K562 (cell line): Measurements from ENCODE around the gene BACE1. TPM values are rescaled to one million over a fixed set of nuclear protein-coding genes. Genes with fewer than 3 reads are reported as not detected.

Experiments
- ATAC-seq: fragments of 200-7000 bp; cut with Tn5 transposase; 3 replicates; pipeline ENCODE4 v1.9.1; 2020; ENCODE audit warnings: moderate library complexity
- BruUV-seq: library from RNA; stranded (reverse); fragments of 400-500 nt; replicated peaks from 2 replicates; lab custom pipeline; 2021; lab: Mats Ljungman, UMichigan
- CTCF ChIA-PET: fragments of 300-600 bp; formaldehyde crosslinking; extraction: SDS; loops from one replicate; lab custom pipeline; 2021; ENCODE audit warnings: low intra/inter-chr PET ratio; lab: Yijun Ruan, JAX
- POLR2A ChIA-PET: fragments of 300-600, 350-650 bp; sonication (Branson Sonifier 250); formaldehyde crosslinking; extraction: SDS; loops from one replicate; lab custom pipeline; 2021; ENCODE audit warnings: antibody characterized with exemption, inconsistent platforms; lab: Yijun Ruan, JAX
- DNase-seq, 4 experiments: peaks; one replicate each; pipeline versions ENCODE4 v3.0.0 to v3.0.0-alpha.2; 2011 to 2018; ENCODE audit warnings: low spot score in 3 of 4, mixed read lengths in 3 of 4; ENCODE audit errors: extremely low read depth in 1 of 4
- FAIRE-seq: peaks from 2 replicates; lab custom pipeline; 2011; peaks lifted over from hg19 to GRCh38; lab: Jason Lieb, UNC
- H2AFZ ChIP-seq: 2 replicates; pipeline ENCODE4 v1.6.0; 2011; ENCODE audit warnings: low read depth, low read length, control low read depth, inconsistent platforms
- H3K27ac ChIP-seq: fragments of 200-600 bp; 3 replicates; pipeline ENCODE4 v1.8.0; 2011; ENCODE audit warnings: low read depth, mild to moderate bottlenecking, control low read depth, inconsistent platforms, low read length, moderate library complexity, mixed read lengths; ENCODE audit errors: extremely low read depth
- H3K27me3 ChIP-seq, 2 experiments: fragments of 300-600 bp in 1 of 2; 2 replicates in 1 of 2; 3 replicates in 1 of 2; pipeline versions ENCODE4 v1.6.0 to v1.8.0; 2011; ENCODE audit warnings: inconsistent platforms in 2 of 2, low read length in 2 of 2, mild to moderate bottlenecking in 1 of 2, mixed read lengths in 1 of 2, moderate library complexity in 1 of 2; ENCODE audit not compliant: control insufficient read depth in 2 of 2, insufficient read depth in 2 of 2
- H3K36me3 ChIP-seq: fragments of 300-600 bp; 3 replicates; pipeline ENCODE4 v1.8.0; 2011; ENCODE audit warnings: mild to moderate bottlenecking, low read length, inconsistent platforms; ENCODE audit not compliant: control insufficient read depth, insufficient read depth
- H3K4me1 ChIP-seq, 2 experiments: fragments of 200-600 bp in 1 of 2; replicated peaks in 1 of 2; 2 replicates in 1 of 2; 3 replicates in 1 of 2; pipeline versions ENCODE4 v1.5.1 to v1.8.0; 2011; ENCODE audit warnings: inconsistent platforms in 2 of 2, low read length in 2 of 2, mild to moderate bottlenecking in 1 of 2, mixed read lengths in 1 of 2, moderate library complexity in 1 of 2; ENCODE audit not compliant: control insufficient read depth in 2 of 2, insufficient read depth in 2 of 2
- H3K4me2 ChIP-seq: 2 replicates; pipeline ENCODE4 v1.6.1; 2011; ENCODE audit warnings: low read length, control low read depth, inconsistent platforms, mixed read lengths; ENCODE audit not compliant: insufficient read depth
- H3K4me3 ChIP-seq: fragments of 200-600 bp; sonication (generic), shearing (Covaris generic); 2 replicates; pipeline ENCODE4 v1.5.1; 2016; ENCODE audit warnings: control low read depth, inconsistent platforms
- H3K79me2 ChIP-seq: fragments of 200-600 bp; 3 replicates; pipeline ENCODE4 v1.8.0; 2011; ENCODE audit warnings: low read length, inconsistent platforms; ENCODE audit not compliant: control insufficient read depth, insufficient read depth
- H3K9ac ChIP-seq, 2 experiments: 2 replicates each; pipeline versions ENCODE4 v1.6.0 to v1.6.1; 2011; ENCODE audit warnings: low read depth in 2 of 2, low read length in 2 of 2, control low read depth in 1 of 2, inconsistent platforms in 1 of 2, mild to moderate bottlenecking in 1 of 2, mixed read lengths in 1 of 2; ENCODE audit not compliant: insufficient read depth in 1 of 2
- H3K9me1 ChIP-seq: one replicate; pipeline ENCODE4 v1.6.0; 2011; ENCODE audit warnings: inconsistent platforms, mild to moderate bottlenecking, low read length, moderate library complexity; ENCODE audit not compliant: control insufficient read depth, insufficient read depth
- H3K9me3 ChIP-seq: replicated peaks from 2 replicates; pipeline ENCODE4 v1.5.1; 2011; ENCODE audit warnings: low read depth, low read length, inconsistent platforms; ENCODE audit not compliant: control insufficient read depth, insufficient read depth
- H4K20me1 ChIP-seq: replicated peaks from 2 replicates; pipeline ENCODE4 v1.6.1; 2011; ENCODE audit warnings: low read length, inconsistent platforms, mixed read lengths; ENCODE audit not compliant: control insufficient read depth, insufficient read depth
- CBX2 ChIP-seq: fragments of 200-600 bp; sonication (generic); IDR thresholded peaks from one replicate; pipeline ENCODE4 v1.6.1; 2012; ENCODE audit warnings: mild to moderate bottlenecking, low read length, inconsistent platforms; ENCODE audit not compliant: insufficient read depth, poor library complexity, severe bottlenecking
- DACH1 ChIP-seq: fragments of 450-650 bp; IDR thresholded peaks from 2 replicates; pipeline ENCODE4 v1.6.1; 2018; ENCODE audit not compliant: partially characterized antibody
- EHMT2 ChIP-seq: fragments of 450-650 bp; IDR thresholded peaks from 2 replicates; pipeline ENCODE4 v1.6.1; 2018; ENCODE audit warnings: antibody characterized with exemption
- HLTF ChIP-seq: fragments of 450-650 bp; IDR thresholded peaks from 2 replicates; pipeline ENCODE4 v1.6.1; 2016
- MAFK ChIP-seq: IDR thresholded peaks from 2 replicates; pipeline ENCODE4 v1.6.1; 2011; ENCODE audit warnings: low read length, improper control_type of control experiment
- WGBS: fragments of 100-300 bp; shearing (Covaris generic); methylation state at CpG from one replicate; pipeline ENCODE4 v1.1.6; 2016; ENCODE audit warnings: low coverage, mixed read lengths; ENCODE audit not compliant: insufficient coverage; ENCODE audit errors: missing lambda C conversion rate; 5-methylcytosine and 5-hydroxymethylcytosine counted together
- in situ Hi-C: fragments of 300-500 bp; cut with MboI; formaldehyde crosslinking; loops from 4 replicates; pipeline ENCODE4 v1.15.0; 2018; ENCODE audit warnings: inconsistent platforms, mixed read lengths
- intact Hi-C: fragments of 100-400 bp; cut with micrococcal nuclease; formaldehyde crosslinking; loops from 2 replicates; pipeline ENCODE4 v1.14.2; 2022
- polyA plus RNA-seq, 8 experiments: library from polyadenylated mRNA; depleted of rRNA in 4 of 8; stranded (reverse) in 5 of 8; unstranded in 3 of 8; fragments of >200 nt; fragmentation: Nextera tagmentation in 2 of 8; fragmentation: Illumina TruSeq in 1 of 8; extraction: Ambion mirVana in 2 of 8; extraction: Trizol in 1 of 8; gene quantifications; 2 replicates each; pipeline versions ENCODE4 v1.2.1 to v1.2.3, GENCODE V29; 2011 to 2014; ENCODE audit warnings: inconsistent platforms in 1 of 8, missing spikeins in 1 of 8
- total RNA-seq, 7 experiments: library from RNA; depleted of rRNA in 6 of 7; stranded (reverse); fragments of >200 nt in 6 of 7; fragmentation: Illumina TruSeq in 2 of 7; extraction: Trizol in 2 of 7; gene quantifications; 2 replicates each; pipeline versions ENCODE4 v1.2.1 to v1.2.3, GENCODE V29; 2011 to 2021; ENCODE audit warnings: low replicate concordance in 1 of 7

Gene BACE1
- total and polyA plus RNA-seq, 9 of the 15 experiments (the other 6 are each of a cell fraction or from before 2014, with no cell fraction given): 0.01 to 0.25 (median 0.16) TPM; not detected in 5

DNA sequence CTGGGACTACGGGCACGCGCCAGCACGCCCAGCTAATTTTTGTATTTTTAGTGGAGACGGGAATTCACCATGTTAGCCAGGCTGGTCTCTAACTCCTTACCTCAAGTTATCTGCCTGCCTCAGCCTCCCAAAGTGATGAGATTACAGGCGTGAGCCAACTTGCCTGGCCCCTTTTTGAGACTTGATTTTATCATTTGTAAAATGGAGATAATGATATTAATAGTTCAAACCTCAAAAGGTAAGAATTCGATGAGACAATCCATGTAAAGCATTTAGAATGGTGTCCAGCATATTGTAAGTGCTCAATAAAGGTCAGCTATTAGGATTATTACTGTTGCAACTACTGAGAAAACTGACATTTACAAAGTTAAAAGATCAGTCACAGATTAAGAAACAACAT lies 2.7 kb upstream of the BACE1 start:
- in situ Hi-C loops: no loop called here
- Histone ChIP-seq H3K4me1 (peaks cover 0 to 19% of the 10 kb centered on the region in 2 experiments; a peak in 2 of 5 replicates), H4K20me1 (0 out of 2 replicates have a peak, but pooled peaks cover 4% of the 10 kb centered on the region), H3K9me3 (no peaks in the 10 kb centered on the region), H3K4me3 (no peak overlapping the region), H3K9me1 (no peaks in the 10 kb centered on the region), H3K79me2 (no peaks in the 10 kb centered on the region), H3K36me3 (no peaks in the 10 kb centered on the region), H3K4me2 (no peak overlapping the region), H2AFZ (no peak overlapping the region), H3K27me3 (peaks cover 3 to 28% of the 10 kb centered on the region in 2 experiments; a peak in 4 of 5 replicates), H3K27ac (no peak overlapping the region), H3K9ac (no peak overlapping the region)
- POLR2A ChIA-PET: interaction anchor here (2.9 kb wide), 1 partner anchor 9 kb away, joined by 8 read pairs; the partner anchor contains the start of gene CEP164
- TF ChIP-seq HLTF (no peak), EHMT2 (no peak), CBX2 (peak; percentile 92), DACH1 (no peak), MAFK (no peak)
- FAIRE-seq: no peak
- BruUV-seq: no TSS peak
- ATAC-seq: no peak
- intact Hi-C loops: no loop called here
- no peak for DNase-seq
- 32% methylated on average over 7 of the region's 7 CpGs for WGBS
- CTCF ChIA-PET: no interaction called here
